ENCODE measurements around the gene CEBPZOS. TPM values are rescaled to one million over a fixed set of nuclear protein-coding genes. Genes with fewer than 3 reads are reported as not detected.
A peak's percentile ranks its signal among the peaks of the same experiment; 100 is the strongest.

CEBPZOS gene
- total and polyA plus RNA-seq, 10 of the 15 experiments (the other 5 are each of a cell fraction or from before 2014, with no cell fraction given), result 22.9 to 50.8 (median 39.1) TPM

- TF ChIP-seq ZNF592 (IDR thresholded peaks at IDR 0.05) (no peak), SREBF2 (IDR thresholded peaks at IDR 0.05; ENCODE audit: low read length) (no peak), PML (IDR thresholded peaks at IDR 0.05; ENCODE audit: low read length) (0 out of 2 replicates have a peak, but pooled peaks have one; percentile 31), HSF1 (IDR thresholded peaks at IDR 0.05; ENCODE audit: low read depth, low read length) (no peak), CBX3 (IDR thresholded peaks at IDR 0.05; ENCODE audit: borderline replicate concordance, low read depth) (no peak), ZBTB4 (CRISPR knock-in tag; IDR thresholded peaks at IDR 0.05) (no peak), POLR2A (IDR thresholded peaks at IDR 0.05; ENCODE audit: low read depth, low read length) (peak; percentile 86), HCFC1 (IDR thresholded peaks at IDR 0.05; ENCODE audit: low read length) (no peak), BHLHE40 (IDR thresholded peaks at IDR 0.05; ENCODE audit: borderline replicate concordance in 1 of 2, low read depth in 2 of 2, low read length in 1 of 2) (peak; percentile 11 to 71; a peak in 3 of 4 replicates), MTA3 (IDR thresholded peaks at IDR 0.05; ENCODE audit: borderline replicate concordance, low read length) (no peak), SMAD5 (IDR thresholded peaks at IDR 0.05; ENCODE audit: low read depth) (peak; percentile 81), ZNF217 (IDR thresholded peaks at IDR 0.05) (0 out of 2 replicates have a peak, but pooled peaks have one; percentile 25), SMC3 (IDR thresholded peaks at IDR 0.05; ENCODE audit: borderline replicate concordance, low read length) (no peak), NRF1 (conservative IDR thresholded peaks at IDR 0.05; ENCODE audit: low read depth, low read length) (peak; percentile 67), NFYB (IDR thresholded peaks at IDR 0.05; ENCODE audit: insufficient read depth, low read depth, low read length) (no peak), POLR2AphosphoS5 (IDR thresholded peaks at IDR 0.05; ENCODE audit: low read length) (peak; percentile 81), PAX5 (IDR thresholded peaks at IDR 0.05; ENCODE audit: borderline replicate concordance, low read depth, low read length) (peak; percentile 8; the same call in 1 of the 2 replicates), ZNF207 (IDR thresholded peaks at IDR 0.05; ENCODE audit: borderline replicate concordance) (no peak), STAT1 (conservative IDR thresholded peaks at IDR 0.05) (no peak; the same call in 1 of the 2 replicates), PKNOX1 (IDR thresholded peaks at IDR 0.05) (0 out of 2 replicates have a peak, but pooled peaks have one; percentile 9), SMAD1 (IDR thresholded peaks at IDR 0.05; ENCODE audit: low read depth, partially characterized antibody) (no peak)
These were observed at the start of gene CEBPZOS (continued) for GRCh38 chr2:37196320-37197195.
